ENCODE data around the gene OSMR.
"Not testable (repeated sequence)": the region's sequence is repeated elsewhere in the genome, so short reads cannot be mapped to it uniquely, and the experiment has no call there.

The OSMR gene

GRCh38 chr5:38830521-38831051 is 15.2 kb upstream of the OSMR start:
- DNase-seq (ENCODE audit: low read depth in 3 of 3) = no peak

- no peak for DNase-seq (ENCODE audit: low read depth in 3 of 3)
Observed at GRCh38 chr5:38831117-38831516, 14.7 kb upstream of the OSMR start.

DNA sequence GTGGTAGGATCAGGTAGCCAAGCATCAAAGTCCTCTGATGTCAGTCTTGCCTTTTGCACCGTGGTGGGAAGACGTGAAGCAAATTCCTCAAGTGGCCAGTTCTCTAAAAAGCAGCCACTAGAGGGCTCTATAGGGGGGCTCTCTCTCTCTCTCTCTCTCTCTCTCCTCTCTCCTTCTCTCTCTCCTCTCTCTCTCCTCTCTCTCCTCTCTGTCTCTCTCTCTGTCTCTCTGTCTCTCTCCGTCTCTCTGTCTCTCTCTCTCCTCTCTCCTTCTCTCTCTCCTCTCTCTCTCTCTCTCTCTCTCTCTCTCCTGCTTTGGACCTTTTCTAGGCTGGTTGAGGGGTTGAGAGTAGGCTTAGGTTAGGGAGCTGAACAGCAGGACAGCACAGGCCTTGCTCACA is 13.9 kb upstream of the OSMR start:
- DNase-seq (ENCODE audit: low read depth in 3 of 3) = no peak

DNA sequence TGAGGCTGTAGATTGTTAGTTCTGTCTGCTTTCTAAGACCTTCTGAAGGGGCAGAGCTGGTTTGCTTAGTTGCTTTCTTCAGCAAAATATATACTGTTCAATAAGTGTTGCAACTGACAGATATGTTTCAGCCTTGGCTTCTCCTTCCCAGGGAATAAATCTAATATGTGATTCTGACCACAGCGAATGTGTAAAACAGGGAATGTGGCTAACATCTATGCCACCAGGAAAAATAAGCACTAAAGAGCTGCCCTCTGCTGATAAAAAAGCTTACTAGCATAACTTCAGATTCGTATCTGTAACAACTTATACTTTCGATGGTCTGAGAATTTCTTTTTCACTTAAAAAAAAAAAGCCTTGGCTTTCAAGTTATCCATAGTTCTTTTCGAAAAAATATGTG is 13.0 kb upstream of the OSMR start:
- no peak for DNase-seq (ENCODE audit: low read depth in 3 of 3)

GRCh38 chr5:38835887-38836286 is 9.9 kb upstream of the OSMR start:
- DNase-seq (ENCODE audit: low read depth in 3 of 3) = no peak

DNA sequence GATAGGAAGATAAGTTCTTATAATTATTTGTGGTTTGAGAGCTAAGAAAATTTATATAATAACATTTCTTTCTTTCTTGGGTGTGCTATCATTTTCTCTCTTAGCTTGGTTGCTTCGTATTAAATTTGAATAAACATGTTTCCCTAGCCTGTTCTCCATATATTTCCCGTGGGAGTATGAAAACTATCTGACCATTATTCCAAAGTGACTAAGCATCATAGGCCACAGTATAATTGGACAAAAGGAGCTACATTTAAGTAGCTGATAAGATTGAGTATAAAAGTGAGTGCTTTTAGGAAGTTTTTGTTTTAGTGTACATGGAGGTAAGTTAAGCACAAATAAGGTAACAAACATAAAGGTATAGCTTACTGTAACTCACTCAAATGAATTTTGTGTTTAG is 8.4 kb upstream of the OSMR start:
- DNase-seq (ENCODE audit: low read depth in 3 of 3) = no peak

DNA sequence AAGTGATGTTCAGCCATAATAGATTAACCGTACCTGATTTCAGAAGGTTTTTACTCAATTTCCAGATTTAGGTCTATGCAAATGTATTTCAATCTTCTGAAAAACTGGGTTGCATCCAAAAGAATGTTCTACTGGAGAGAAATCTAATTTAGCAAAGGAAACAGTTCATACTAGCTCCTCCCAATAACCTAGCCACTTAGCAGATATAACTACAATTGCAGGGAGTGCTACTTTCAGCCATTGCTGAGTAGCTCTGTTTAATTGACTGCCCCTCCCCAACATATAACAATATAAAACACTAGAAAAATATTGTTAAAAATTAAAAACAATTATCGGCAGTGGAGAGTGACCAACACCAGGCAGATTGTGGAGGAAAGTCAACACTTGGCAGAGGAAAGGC is 7.9 kb upstream of the OSMR start:
- DNase-seq (ENCODE audit: low read depth in 3 of 3) = no peak

GRCh38 chr5:38843665-38844064 is 2.1 kb upstream of the OSMR start:
- DNase-seq (ENCODE audit: low read depth in 3 of 3) = no peak

- DNase-seq (ENCODE audit: low read depth in 3 of 3) = no peak
Observed at GRCh38 chr5:38846379-38847011, 683 bp downstream of the OSMR start.

GRCh38 chr5:38847559-38848347 is 1.9 kb downstream of the OSMR start:
- DNase-seq (ENCODE audit: low read depth in 3 of 3) = no peak

GRCh38 chr5:38848637-38849036 is 2.8 kb downstream of the OSMR start:
- DNase-seq (ENCODE audit: low read depth in 3 of 3) = no peak

GRCh38 chr5:38851640-38852039 is 5.8 kb downstream of the OSMR start:
- DNase-seq (ENCODE audit: low read depth in 3 of 3) = not testable (repeated sequence)

- no peak for DNase-seq (ENCODE audit: low read depth in 3 of 3)
Observed at GRCh38 chr5:38853753-38854470, 8.1 kb downstream of the OSMR start.

DNA sequence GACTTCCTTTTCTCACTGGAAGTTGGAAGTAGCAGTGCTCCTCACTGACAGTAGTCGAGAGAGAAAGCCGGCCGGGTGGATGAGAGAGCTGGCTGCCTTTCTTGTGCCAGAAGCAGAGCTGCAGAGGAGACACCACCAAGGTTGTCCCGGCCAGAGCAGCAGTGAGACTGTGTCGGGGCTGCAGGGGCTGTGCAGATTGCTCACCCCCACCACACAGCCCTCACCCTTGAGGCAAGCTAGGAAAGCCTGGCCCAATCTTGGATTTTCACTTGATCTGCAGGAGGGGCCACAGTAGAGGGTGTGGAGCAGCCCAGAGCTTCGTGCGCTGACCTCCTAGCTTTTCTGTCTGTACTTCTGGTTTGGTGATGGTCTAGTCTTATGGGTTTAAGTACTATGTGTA is 9.1 kb downstream of the OSMR start:
- DNase-seq (ENCODE audit: low read depth in 3 of 3) = no peak

GRCh38 chr5:38856660-38857059 is 10.8 kb downstream of the OSMR start:
- DNase-seq (ENCODE audit: low read depth in 3 of 3) = no peak

GRCh38 chr5:38858839-38859238 is 13.0 kb downstream of the OSMR start:
- no peak for DNase-seq (ENCODE audit: low read depth in 3 of 3)

DNA sequence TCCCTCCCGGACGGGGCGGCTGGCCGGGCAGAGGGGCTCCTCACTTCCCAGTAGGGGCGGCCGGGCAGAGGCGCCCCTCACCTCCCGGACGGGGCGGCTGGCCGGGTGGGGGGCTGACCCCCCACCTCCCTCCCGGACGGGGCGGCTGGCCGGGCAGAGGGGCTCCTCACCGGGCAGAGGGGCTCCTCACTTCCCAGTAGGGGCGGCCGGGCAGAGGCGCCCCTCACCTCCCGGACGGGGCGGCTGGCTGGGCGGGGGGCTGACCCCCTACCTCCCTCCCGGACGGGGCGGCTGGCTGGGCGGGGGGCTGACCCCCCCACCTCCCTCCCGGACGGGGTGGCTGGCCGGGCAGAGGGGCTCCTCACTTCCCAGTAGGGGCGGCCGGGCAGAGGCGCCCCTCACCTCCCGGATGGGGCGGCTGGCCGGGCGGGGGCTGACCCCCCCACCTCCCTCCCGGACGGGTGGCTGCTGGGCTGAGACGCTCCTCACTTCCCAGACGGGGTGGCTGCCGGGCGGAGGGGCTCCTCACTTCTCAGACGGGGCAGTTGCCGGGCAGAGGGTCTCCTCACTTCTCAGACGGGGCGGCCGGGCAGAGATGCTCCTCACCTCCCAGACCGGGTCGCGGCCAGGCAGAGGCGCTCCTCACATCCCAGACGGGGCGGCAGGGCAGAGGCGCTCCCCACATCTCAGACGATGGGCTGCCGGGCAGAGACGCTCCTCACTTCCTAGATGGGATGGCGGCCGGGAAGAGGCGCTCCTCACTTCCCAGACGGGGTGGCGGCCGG is 16.4 kb downstream of the OSMR start:
- DNase-seq (ENCODE audit: low read depth in 3 of 3) = not testable (repeated sequence)

GRCh38 chr5:38866362-38867031 is 20.7 kb downstream of the OSMR start:
- DNase-seq (ENCODE audit: low read depth in 3 of 3) = no peak

DNA sequence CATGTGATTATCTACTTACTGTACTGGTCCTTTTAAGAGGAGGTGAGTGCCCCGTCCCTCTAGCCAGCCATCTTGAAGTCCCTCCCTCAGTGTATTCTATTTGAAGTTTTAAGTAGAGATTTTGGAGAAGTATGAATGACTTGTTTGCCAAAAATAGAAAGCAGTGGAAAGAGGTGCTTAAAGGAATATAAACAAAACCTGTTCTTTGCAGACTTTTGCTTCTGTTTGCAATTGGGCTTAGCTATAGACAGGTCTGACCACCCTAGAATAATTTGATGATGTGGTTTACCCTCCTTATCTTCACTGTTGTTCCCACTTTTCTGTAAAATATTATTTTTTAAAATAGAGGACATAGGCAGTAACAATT is 21.2 kb downstream of the OSMR start:
- DNase-seq (ENCODE audit: low read depth in 3 of 3) = no peak

DNA sequence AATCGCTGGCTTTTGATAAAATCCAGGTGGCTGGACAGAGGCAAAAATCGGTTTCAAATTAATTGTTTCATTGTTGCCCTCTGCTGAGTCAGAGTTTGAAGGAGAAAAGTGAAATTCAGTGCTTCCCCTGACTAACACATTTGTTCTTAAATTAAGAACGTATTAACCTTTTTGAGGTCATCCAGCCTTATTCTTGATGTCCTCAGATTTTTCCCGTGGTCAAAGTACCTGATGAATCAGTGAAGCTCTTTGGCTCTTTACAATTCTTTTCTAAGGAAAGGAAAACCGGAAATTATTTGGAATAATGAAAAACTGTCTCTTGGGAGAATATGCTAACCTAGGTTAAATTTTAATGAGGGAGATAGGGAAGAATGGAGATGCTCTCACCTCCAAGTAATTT is 21.6 kb downstream of the OSMR start:
- no peak for DNase-seq (ENCODE audit: low read depth in 3 of 3)

GRCh38 chr5:38870595-38870994 is 24.8 kb downstream of the OSMR start:
- no peak for DNase-seq (ENCODE audit: low read depth in 3 of 3)

All from stimulated activated CD4-positive, alpha-beta T cell treated with anti-CD3 and anti-CD28 coated beads, TNF-alpha, amount 100 ng/mL, for 4 hours (primary cell).